GM06990 (cell line): Measurements from ENCODE around the gene LIPG.

Source experiments
- DNase-seq: peaks from one replicate; pipeline ENCODE4 v3.0.0-alpha.2; 2011; ENCODE audit not compliant: insufficient read length; ENCODE audit errors: extremely low read depth
- H3K27me3 ChIP-seq: replicated peaks from 2 replicates; pipeline ENCODE4 v1.6.0; 2011; ENCODE audit warnings: low read length; ENCODE audit not compliant: control insufficient read depth, insufficient read depth
- H3K36me3 ChIP-seq: 2 replicates; pipeline ENCODE4 v1.5.1; 2011; ENCODE audit warnings: low read length; ENCODE audit not compliant: control insufficient read depth, insufficient read depth
- H3K4me3 ChIP-seq: replicated peaks from 2 replicates; pipeline ENCODE4 v1.5.1; 2011; ENCODE audit warnings: low read depth, mild to moderate bottlenecking, control low read depth, low read length
- TF ChIP-seq, protein P1 (sequence below): IDR thresholded peaks from 2 replicates; pipeline ENCODE4 v1.5.1; 2011; ENCODE audit warnings: low read length, control low read depth, mild to moderate bottlenecking, inconsistent platforms; ENCODE audit not compliant: insufficient read depth, poor library complexity, severe bottlenecking

The LIPG gene

DNA sequence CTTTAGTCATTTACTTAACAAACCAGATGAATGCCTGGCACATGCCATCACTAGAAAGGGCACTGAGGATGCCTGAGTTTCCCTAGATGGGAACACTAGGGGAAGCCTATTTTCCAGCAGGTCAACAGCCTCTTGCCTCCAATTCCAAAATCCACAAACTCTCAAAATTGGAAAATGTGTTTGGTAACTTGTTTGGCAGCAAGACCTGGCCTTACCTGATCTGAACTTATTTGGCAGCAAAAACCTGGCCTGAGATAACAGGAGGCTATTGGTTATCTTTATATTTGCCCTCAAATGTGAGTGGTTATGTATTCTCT is 2.6 kb downstream of the LIPG start:
- Histone ChIP-seq H3K27me3 (peaks cover 8% of the 10 kb centered on the region), H3K36me3 (no peaks in the 10 kb centered on the region), H3K4me3 (no peak overlapping the region)
- TF ChIP-seq, protein P1, sequence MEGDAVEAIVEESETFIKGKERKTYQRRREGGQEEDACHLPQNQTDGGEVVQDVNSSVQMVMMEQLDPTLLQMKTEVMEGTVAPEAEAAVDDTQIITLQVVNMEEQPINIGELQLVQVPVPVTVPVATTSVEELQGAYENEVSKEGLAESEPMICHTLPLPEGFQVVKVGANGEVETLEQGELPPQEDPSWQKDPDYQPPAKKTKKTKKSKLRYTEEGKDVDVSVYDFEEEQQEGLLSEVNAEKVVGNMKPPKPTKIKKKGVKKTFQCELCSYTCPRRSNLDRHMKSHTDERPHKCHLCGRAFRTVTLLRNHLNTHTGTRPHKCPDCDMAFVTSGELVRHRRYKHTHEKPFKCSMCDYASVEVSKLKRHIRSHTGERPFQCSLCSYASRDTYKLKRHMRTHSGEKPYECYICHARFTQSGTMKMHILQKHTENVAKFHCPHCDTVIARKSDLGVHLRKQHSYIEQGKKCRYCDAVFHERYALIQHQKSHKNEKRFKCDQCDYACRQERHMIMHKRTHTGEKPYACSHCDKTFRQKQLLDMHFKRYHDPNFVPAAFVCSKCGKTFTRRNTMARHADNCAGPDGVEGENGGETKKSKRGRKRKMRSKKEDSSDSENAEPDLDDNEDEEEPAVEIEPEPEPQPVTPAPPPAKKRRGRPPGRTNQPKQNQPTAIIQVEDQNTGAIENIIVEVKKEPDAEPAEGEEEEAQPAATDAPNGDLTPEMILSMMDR: no peak
- no peak for DNase-seq

GRCh38 chr18:49565101-49565500 is 3.2 kb downstream of the LIPG start:
- DNase-seq: no peak
- H3K4me3 ChIP-seq: no peak overlapping the region
- H3K27me3 ChIP-seq: peaks cover 8% of the 10 kb centered on the region
- H3K36me3 ChIP-seq: no peaks in the 10 kb centered on the region
- TF ChIP-seq, protein P1: no peak

GRCh38 chr18:49565612-49566011 is 3.8 kb downstream of the LIPG start:
- TF ChIP-seq, protein P1: no peak
- H3K27me3 ChIP-seq: peaks cover 7% of the 10 kb centered on the region
- no peak overlapping the region for H3K4me3 ChIP-seq
- DNase-seq: no peak
- no peaks in the 10 kb centered on the region for H3K36me3 ChIP-seq

GRCh38 chr18:49566217-49566770 is 4.4 kb downstream of the LIPG start:
- no peak overlapping the region for H3K4me3 ChIP-seq
- no peaks in the 10 kb centered on the region for H3K36me3 ChIP-seq
- H3K27me3 ChIP-seq: peaks cover 5% of the 10 kb centered on the region
- no peak for DNase-seq
- TF ChIP-seq, protein P1: no peak

DNA sequence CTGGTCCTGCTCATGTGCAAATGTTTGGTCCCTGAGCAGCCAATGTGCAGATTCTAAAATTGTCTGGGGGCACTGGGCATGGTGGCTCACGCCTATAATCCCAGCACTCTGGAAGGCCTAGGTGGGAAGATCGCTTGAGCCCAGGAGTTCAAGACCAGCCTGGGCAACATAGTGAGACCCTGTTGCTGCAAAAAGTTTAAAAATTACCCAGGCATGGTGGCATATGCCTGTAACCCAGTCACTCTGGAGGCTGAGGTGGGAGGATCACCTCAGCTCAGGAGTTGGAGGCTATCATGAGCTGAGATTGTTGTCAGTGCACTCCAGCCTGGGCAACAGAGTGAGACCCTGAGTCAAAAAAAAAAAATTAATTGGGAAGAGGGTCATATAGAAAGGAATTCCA is 5.1 kb downstream of the LIPG start:
- H3K36me3 ChIP-seq: no peaks in the 10 kb centered on the region
- TF ChIP-seq, protein P1: no peak
- DNase-seq: no peak
- H3K27me3 ChIP-seq: peaks cover 3% of the 10 kb centered on the region
- no peak overlapping the region for H3K4me3 ChIP-seq

- Histone ChIP-seq H3K36me3 (no peaks in the 10 kb centered on the region), H3K27me3 (no peaks in the 10 kb centered on the region; the same call in 1 of the 2 replicates), H3K4me3 (no peak overlapping the region)
- TF ChIP-seq, protein P1: no peak
- no peak for DNase-seq
Observed at GRCh38 chr18:49569724-49570123, 7.9 kb downstream of the LIPG start.
